Endothelial cell of umbilical vein (primary cell): ENCODE results near the gene CELF2. TPM values are rescaled to one million over a fixed set of nuclear protein-coding genes. Genes with fewer than 3 reads are reported as not detected.
A peak's percentile ranks its signal among the peaks of the same experiment; 100 is the strongest.

Source experiments
- BruUV-seq: library from RNA; stranded (reverse); fragments of 400-500 nt; replicated peaks from 2 replicates; lab custom pipeline; 2021; lab: Mats Ljungman, UMichigan
- CTCF ChIA-PET: fragments of 300-600, 350-600 bp; sonication (Branson Sonifier 250); formaldehyde crosslinking; loops from one replicate; lab custom pipeline; 2021; ENCODE audit warnings: antibody characterized with exemption, inconsistent platforms; lab: Charles Lee
- POLR2A ChIA-PET: fragments of 300-600, 350-600 bp; sonication (Branson Sonifier 250); formaldehyde crosslinking; loops from one replicate; lab custom pipeline; 2021; ENCODE audit warnings: antibody characterized with exemption, inconsistent platforms; lab: Charles Lee
- DNase-seq: peaks from one replicate; pipeline ENCODE4 v3.0.0-alpha.2; 2011; ENCODE audit warnings: low read depth, low spot score
- FAIRE-seq: peaks from 2 replicates; lab custom pipeline; 2011; peaks lifted over from hg19 to GRCh38; lab: Jason Lieb, UNC
- H2AFZ ChIP-seq: 2 replicates; pipeline ENCODE4 v1.6.0; 2012; ENCODE audit warnings: low read depth, low read length, control low read depth, inconsistent platforms
- H3K27ac ChIP-seq: 2 replicates; pipeline ENCODE4 v1.5.1; 2011; ENCODE audit warnings: low read depth, mild to moderate bottlenecking, control low read depth, low read length, moderate library complexity; ENCODE audit not compliant: insufficient read depth
- H3K27me3 ChIP-seq, 2 experiments: 2 replicates each; pipeline versions ENCODE4 v1.6.0 to v1.6.1; 2011; ENCODE audit warnings: low read length in 2 of 2, mixed read lengths in 1 of 2; ENCODE audit not compliant: control insufficient read depth in 2 of 2, insufficient read depth in 2 of 2
- H3K36me3 ChIP-seq, 2 experiments: 2 replicates in 1 of 2; 3 replicates in 1 of 2; pipeline ENCODE4 v1.5.1; 2011; ENCODE audit warnings: low read length in 2 of 2, mild to moderate bottlenecking in 1 of 2, moderate library complexity in 1 of 2; ENCODE audit not compliant: control insufficient read depth in 2 of 2, insufficient read depth in 2 of 2; ENCODE audit errors: extremely low read depth in 1 of 2
- H3K4me1 ChIP-seq: 3 replicates; pipeline ENCODE4 v1.5.1; 2011; ENCODE audit warnings: mild to moderate bottlenecking, low read length; ENCODE audit not compliant: control insufficient read depth, insufficient read depth; ENCODE audit errors: extremely low read depth
- H3K4me2 ChIP-seq: 2 replicates; pipeline ENCODE4 v1.6.1; 2011; ENCODE audit warnings: low read length, control low read depth, mixed read lengths; ENCODE audit not compliant: insufficient read depth
- H3K4me3 ChIP-seq, 3 experiments: fragments of 200-600 bp in 1 of 3; sonication (generic), shearing (Covaris generic) in 1 of 3; replicated peaks in 1 of 3; 2 replicates each; pipeline ENCODE4 v1.5.1; 2011 to 2016; ENCODE audit warnings: control low read depth in 3 of 3, low read length in 3 of 3, mild to moderate bottlenecking in 2 of 3, inconsistent platforms in 1 of 3, low read depth in 1 of 3, moderate library complexity in 1 of 3; ENCODE audit not compliant: insufficient read depth in 1 of 3
- H3K79me2 ChIP-seq: 2 replicates; pipeline ENCODE4 v1.6.0; 2012; ENCODE audit warnings: low read length, inconsistent platforms; ENCODE audit not compliant: control insufficient read depth, insufficient read depth
- H3K9ac ChIP-seq: replicated peaks from 2 replicates; pipeline ENCODE3; 2011; ENCODE audit warnings: low read length, control low read depth; ENCODE audit not compliant: insufficient read depth; ENCODE audit errors: extremely low read depth
- H3K9me1 ChIP-seq: replicated peaks from 3 replicates; pipeline ENCODE4 v1.6.0; 2011; ENCODE audit warnings: mild to moderate bottlenecking, low read length; ENCODE audit not compliant: control insufficient read depth, insufficient read depth; ENCODE audit errors: extremely low read depth
- H3K9me3 ChIP-seq: replicated peaks from 2 replicates; pipeline ENCODE4 v1.5.1; 2012; ENCODE audit warnings: low read length, inconsistent platforms; ENCODE audit not compliant: control insufficient read depth, insufficient read depth
- H4K20me1 ChIP-seq: replicated peaks from 2 replicates; pipeline ENCODE3; 2011; ENCODE audit warnings: mild to moderate bottlenecking, low read length; ENCODE audit not compliant: control insufficient read depth, insufficient read depth; ENCODE audit errors: extremely low read depth
- EZH2 ChIP-seq: IDR thresholded peaks from 2 replicates; pipeline ENCODE4 v1.6.1; 2012; ENCODE audit warnings: borderline replicate concordance, low read depth, mild to moderate bottlenecking, moderate library complexity, low read length, inconsistent platforms; ENCODE audit not compliant: severe bottlenecking
- FOS ChIP-seq: IDR thresholded peaks from 2 replicates; pipeline ENCODE4 v1.6.1; 2011; ENCODE audit warnings: mild to moderate bottlenecking, low read length, moderate library complexity, borderline replicate concordance; ENCODE audit not compliant: insufficient read depth
- GATA2 ChIP-seq: IDR thresholded peaks from 2 replicates; pipeline ENCODE4 v1.7.0; 2011; ENCODE audit warnings: low read depth, mild to moderate bottlenecking, moderate library complexity, mixed read lengths, low read length; ENCODE audit not compliant: insufficient read length, insufficient read depth
- JUN ChIP-seq: IDR thresholded peaks from 2 replicates; pipeline ENCODE4 v1.6.1; 2011; ENCODE audit warnings: borderline replicate concordance, low read depth; ENCODE audit not compliant: insufficient read length, insufficient read depth
- MYC ChIP-seq: IDR thresholded peaks from one replicate; pipeline ENCODE4 v1.6.1; 2011; ENCODE audit warnings: mild to moderate bottlenecking, low read depth, low read length
- POLR2A ChIP-seq: IDR thresholded peaks from 2 replicates; pipeline ENCODE4 v1.6.1; 2012; ENCODE audit warnings: low read depth, mild to moderate bottlenecking, control low read depth, low read length
- POLR2AphosphoS5 ChIP-seq: IDR thresholded peaks from 2 replicates; pipeline ENCODE4 v1.6.1; 2012; ENCODE audit warnings: low read depth, mild to moderate bottlenecking, control low read depth, low read length, moderate library complexity; ENCODE audit not compliant: insufficient read depth
- dilution Hi-C: fragments of 300-500 bp; cut with MboI; formaldehyde crosslinking; loops from one replicate; pipeline ENCODE4 v1.15.0; 2019; ENCODE audit warnings: low sequenced_read_pairs; ENCODE audit not compliant: extremely low pct_ligation_motif_present
- intact Hi-C: fragments of 100-400 bp; cut with micrococcal nuclease; formaldehyde crosslinking; loops from one replicate; pipeline ENCODE4 v1.10.0; 2022
- polyA plus RNA-seq, 4 experiments: library from polyadenylated mRNA; depleted of rRNA in 3 of 4; stranded (reverse) in 3 of 4; unstranded in 1 of 4; fragments of >200 nt; gene quantifications; 2 replicates each; pipeline versions ENCODE4 v1.2.1 to v1.2.3, GENCODE V29; 2011 to 2012; ENCODE audit warnings: missing spikeins in 1 of 4
- total RNA-seq: library from RNA; stranded (reverse); gene quantifications from 2 replicates; pipeline ENCODE4 v1.2.3, GENCODE V29; 2021
- TF ChIP-seq, protein P1 (sequence below): IDR thresholded peaks from 2 replicates; pipeline ENCODE4 v1.6.1; 2011; ENCODE audit not compliant: insufficient read depth, insufficient read length
- TF ChIP-seq, protein P2 (sequence below), 2 donors: IDR thresholded peaks; 1 replicate in 1 of 2; 2 replicates in 1 of 2; pipeline ENCODE4 v1.5.1; 2011; ENCODE audit warnings: low read length in 2 of 2, mild to moderate bottlenecking in 2 of 2, moderate library complexity in 2 of 2, control low read depth in 1 of 2, inconsistent platforms in 1 of 2, low read depth in 1 of 2; ENCODE audit not compliant: insufficient read depth in 1 of 2; ENCODE audit errors: extremely low read depth in 1 of 2

Gene CELF2
- total and polyA plus RNA-seq, 2 donors (not counting 3 experiments of a cell fraction or from before 2014, with no cell fraction given): 21.6 to 42.6 TPM

DNA sequence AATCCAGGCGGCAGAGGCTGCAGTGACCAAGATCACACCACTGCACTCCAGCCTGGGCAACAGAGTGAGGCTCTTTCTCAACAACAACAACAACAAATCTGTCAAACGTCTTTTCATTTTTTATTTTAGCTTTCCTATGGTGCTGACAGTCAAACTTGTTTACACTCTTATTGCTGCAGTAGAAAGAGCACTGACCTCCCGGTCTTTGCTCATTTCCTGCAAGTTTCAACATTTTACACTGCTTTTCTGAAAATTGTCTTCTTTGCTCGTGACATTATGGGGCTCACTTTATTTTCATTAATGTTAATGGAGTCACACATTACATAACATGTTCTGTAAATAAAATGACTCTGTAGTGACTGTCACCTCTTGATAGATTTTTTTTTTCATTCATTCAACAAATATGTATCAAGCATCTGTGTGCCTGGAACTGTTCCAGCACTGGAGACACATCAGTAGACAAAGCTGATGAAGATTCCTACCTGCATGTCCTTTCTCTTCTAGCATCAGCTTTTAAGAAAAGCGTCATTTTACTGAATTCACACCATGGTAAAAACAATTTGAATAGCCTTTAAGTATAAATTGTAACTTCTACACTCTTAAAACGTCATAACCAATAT lies 277.3 kb downstream of the CELF2 start:
- no peaks in the 10 kb centered on the region for H4K20me1 ChIP-seq
- BruUV-seq: no TSS peak
- POLR2A ChIA-PET: no interaction called here
- H3K27ac ChIP-seq: no peak overlapping the region
- no peak overlapping the region for H3K4me3 ChIP-seq
- CTCF ChIA-PET: interaction anchor here (1.2 kb wide), 1 partner anchor 462 kb away, joined by 3 read pairs; no protein-coding TSS in a partner anchor
- H3K4me2 ChIP-seq: no peak overlapping the region
- peak; percentile 47 for DNase-seq
- TF ChIP-seq FOS (no peak), JUN (no peak), MYC (no peak), POLR2AphosphoS5 (no peak), EZH2 (no peak), POLR2A (no peak), GATA2 (no peak)
- TF ChIP-seq, protein P1, sequence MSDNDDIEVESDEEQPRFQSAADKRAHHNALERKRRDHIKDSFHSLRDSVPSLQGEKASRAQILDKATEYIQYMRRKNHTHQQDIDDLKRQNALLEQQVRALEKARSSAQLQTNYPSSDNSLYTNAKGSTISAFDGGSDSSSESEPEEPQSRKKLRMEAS: no peak
- TF ChIP-seq, protein P2, sequence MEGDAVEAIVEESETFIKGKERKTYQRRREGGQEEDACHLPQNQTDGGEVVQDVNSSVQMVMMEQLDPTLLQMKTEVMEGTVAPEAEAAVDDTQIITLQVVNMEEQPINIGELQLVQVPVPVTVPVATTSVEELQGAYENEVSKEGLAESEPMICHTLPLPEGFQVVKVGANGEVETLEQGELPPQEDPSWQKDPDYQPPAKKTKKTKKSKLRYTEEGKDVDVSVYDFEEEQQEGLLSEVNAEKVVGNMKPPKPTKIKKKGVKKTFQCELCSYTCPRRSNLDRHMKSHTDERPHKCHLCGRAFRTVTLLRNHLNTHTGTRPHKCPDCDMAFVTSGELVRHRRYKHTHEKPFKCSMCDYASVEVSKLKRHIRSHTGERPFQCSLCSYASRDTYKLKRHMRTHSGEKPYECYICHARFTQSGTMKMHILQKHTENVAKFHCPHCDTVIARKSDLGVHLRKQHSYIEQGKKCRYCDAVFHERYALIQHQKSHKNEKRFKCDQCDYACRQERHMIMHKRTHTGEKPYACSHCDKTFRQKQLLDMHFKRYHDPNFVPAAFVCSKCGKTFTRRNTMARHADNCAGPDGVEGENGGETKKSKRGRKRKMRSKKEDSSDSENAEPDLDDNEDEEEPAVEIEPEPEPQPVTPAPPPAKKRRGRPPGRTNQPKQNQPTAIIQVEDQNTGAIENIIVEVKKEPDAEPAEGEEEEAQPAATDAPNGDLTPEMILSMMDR (IDR thresholded peaks at IDR 0.05; ENCODE audit: extremely low read depth in 1 of 2, insufficient read depth in 1 of 2, low read depth in 1 of 2, low read length in 2 of 2): no peak
- H3K9ac ChIP-seq: no peak overlapping the region
- H3K9me1 ChIP-seq: no peaks in the 10 kb centered on the region
- peak; percentile 42 for FAIRE-seq
- H3K27me3 ChIP-seq: no peaks in the 10 kb centered on the region
- no peaks in the 10 kb centered on the region for H3K9me3 ChIP-seq
- no peaks in the 10 kb centered on the region for H3K36me3 ChIP-seq
- intact Hi-C loops: no loop called here
- dilution Hi-C loops: no loop called here
- no peaks in the 10 kb centered on the region for H3K79me2 ChIP-seq
- no peaks in the 10 kb centered on the region for H3K4me1 ChIP-seq
- no peak overlapping the region for H2AFZ ChIP-seq
